ENCODE measurements around the gene SIM1. TPM values are rescaled to one million over a fixed set of nuclear protein-coding genes. Genes with fewer than 3 reads are reported as not detected.

SIM1 gene
- total RNA-seq, 1 experiment from 2014 or later, result 0.17 TPM

DNA sequence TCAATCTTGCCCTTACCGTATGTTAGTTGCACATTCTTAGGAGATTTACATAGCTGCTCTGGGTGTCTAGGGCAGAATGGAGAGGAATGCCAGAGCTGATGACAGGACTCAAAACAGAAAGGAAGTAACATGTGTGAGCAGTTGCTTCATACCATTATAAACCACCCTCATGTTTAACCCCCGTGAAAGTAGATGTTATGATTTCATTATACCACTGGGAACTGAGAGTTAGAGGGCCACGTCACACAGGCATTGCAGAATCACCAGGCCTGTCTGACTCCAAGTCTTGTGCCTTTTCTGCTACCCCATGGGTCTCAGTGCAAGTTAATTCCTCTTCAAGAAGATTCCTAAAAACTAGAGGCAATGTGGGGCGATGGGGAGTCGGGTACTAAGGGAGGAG lies 23.5 kb upstream of the SIM1 start:
- no TSS peak for BruUV-seq (replicated peaks)
- Histone ChIP-seq H3K4me1 (ENCODE audit: insufficient read depth, low read length, poor library complexity, severe bottlenecking) (no peaks in the 10 kb centered on the region), H3K4me3 (ENCODE audit: low read depth, low read length, poor library complexity, severe bottlenecking) (no peak overlapping the region), H3K27ac (ENCODE audit: low read depth, low read length, poor library complexity, severe bottlenecking) (no peak overlapping the region), H3K36me3 (ENCODE audit: insufficient read depth, low read length, poor library complexity, severe bottlenecking) (no peaks in the 10 kb centered on the region), H3K9me3 (ENCODE audit: low read depth, low read length, poor library complexity, severe bottlenecking) (no peaks in the 10 kb centered on the region), H3K27me3 (replicated peaks; ENCODE audit: insufficient read depth, low read depth, low read length, poor library complexity) (no peaks in the 10 kb centered on the region)
- intact Hi-C loops (cut with micrococcal nuclease; ENCODE audit: unreplicated experiment), result no loop called here
- no peak for DNase-seq (ENCODE audit: low spot score)
- TF ChIP-seq, protein P1, sequence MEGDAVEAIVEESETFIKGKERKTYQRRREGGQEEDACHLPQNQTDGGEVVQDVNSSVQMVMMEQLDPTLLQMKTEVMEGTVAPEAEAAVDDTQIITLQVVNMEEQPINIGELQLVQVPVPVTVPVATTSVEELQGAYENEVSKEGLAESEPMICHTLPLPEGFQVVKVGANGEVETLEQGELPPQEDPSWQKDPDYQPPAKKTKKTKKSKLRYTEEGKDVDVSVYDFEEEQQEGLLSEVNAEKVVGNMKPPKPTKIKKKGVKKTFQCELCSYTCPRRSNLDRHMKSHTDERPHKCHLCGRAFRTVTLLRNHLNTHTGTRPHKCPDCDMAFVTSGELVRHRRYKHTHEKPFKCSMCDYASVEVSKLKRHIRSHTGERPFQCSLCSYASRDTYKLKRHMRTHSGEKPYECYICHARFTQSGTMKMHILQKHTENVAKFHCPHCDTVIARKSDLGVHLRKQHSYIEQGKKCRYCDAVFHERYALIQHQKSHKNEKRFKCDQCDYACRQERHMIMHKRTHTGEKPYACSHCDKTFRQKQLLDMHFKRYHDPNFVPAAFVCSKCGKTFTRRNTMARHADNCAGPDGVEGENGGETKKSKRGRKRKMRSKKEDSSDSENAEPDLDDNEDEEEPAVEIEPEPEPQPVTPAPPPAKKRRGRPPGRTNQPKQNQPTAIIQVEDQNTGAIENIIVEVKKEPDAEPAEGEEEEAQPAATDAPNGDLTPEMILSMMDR (conservative IDR thresholded peaks at IDR 0.05; ENCODE audit: low read depth, low read length), result no peak
- no peak for TF ChIP-seq EZH2 (IDR thresholded peaks at IDR 0.05; ENCODE audit: borderline replicate concordance, low read depth, low read length, poor library complexity, severe bottlenecking)
- CTCF ChIA-PET, result no interaction called here
- POLR2A ChIA-PET (ENCODE audit: low non-redundant PET), result no interaction called here

- Histone ChIP-seq H3K9me3 (ENCODE audit: low read depth, low read length, poor library complexity, severe bottlenecking) (no peaks in the 10 kb centered on the region), H3K36me3 (ENCODE audit: insufficient read depth, low read length, poor library complexity, severe bottlenecking) (no peaks in the 10 kb centered on the region), H3K27ac (ENCODE audit: low read depth, low read length, poor library complexity, severe bottlenecking) (no peak overlapping the region), H3K4me1 (ENCODE audit: insufficient read depth, low read length, poor library complexity, severe bottlenecking) (no peaks in the 10 kb centered on the region), H3K27me3 (replicated peaks; ENCODE audit: insufficient read depth, low read depth, low read length, poor library complexity) (no peaks in the 10 kb centered on the region), H3K4me3 (ENCODE audit: low read depth, low read length, poor library complexity, severe bottlenecking) (no peak overlapping the region)
- no TSS peak for BruUV-seq (replicated peaks)
- DNase-seq (ENCODE audit: low spot score), result no peak
- ChIA-PET CTCF (no interaction called here), POLR2A (ENCODE audit: low non-redundant PET) (no interaction called here)
- intact Hi-C loops (cut with micrococcal nuclease; ENCODE audit: unreplicated experiment), result no loop called here
- TF ChIP-seq, protein P1 (conservative IDR thresholded peaks at IDR 0.05; ENCODE audit: low read depth, low read length), result no peak
- TF ChIP-seq EZH2 (IDR thresholded peaks at IDR 0.05; ENCODE audit: borderline replicate concordance, low read depth, low read length, poor library complexity, severe bottlenecking), result no peak
These were observed 22.9 kb upstream of the SIM1 start for GRCh38 chr6:100487638-100488037.

DNA sequence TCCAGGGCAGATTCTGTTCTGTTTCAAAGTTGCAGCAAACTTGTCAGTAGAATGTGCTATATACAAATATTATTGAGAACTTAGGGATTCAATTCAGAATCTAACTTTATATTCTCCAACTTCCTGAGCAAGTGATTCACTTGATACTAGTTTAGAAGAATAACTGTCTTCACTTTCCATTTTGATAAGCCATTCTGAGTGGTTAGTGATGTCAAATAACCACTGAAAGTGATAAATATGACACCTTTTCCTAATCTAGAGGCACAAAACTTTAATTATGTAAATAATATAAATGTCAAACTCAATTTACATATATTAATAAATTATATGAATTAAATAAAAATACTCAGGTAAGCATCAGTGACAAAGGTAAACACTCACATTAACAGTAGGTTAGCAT lies 20.5 kb upstream of the SIM1 start:
- intact Hi-C loops (cut with micrococcal nuclease; ENCODE audit: unreplicated experiment), result no loop called here
- Histone ChIP-seq H3K27me3 (replicated peaks; ENCODE audit: insufficient read depth, low read depth, low read length, poor library complexity) (no peaks in the 10 kb centered on the region), H3K36me3 (ENCODE audit: insufficient read depth, low read length, poor library complexity, severe bottlenecking) (no peaks in the 10 kb centered on the region), H3K4me1 (ENCODE audit: insufficient read depth, low read length, poor library complexity, severe bottlenecking) (no peaks in the 10 kb centered on the region), H3K27ac (ENCODE audit: low read depth, low read length, poor library complexity, severe bottlenecking) (no peak overlapping the region), H3K4me3 (ENCODE audit: low read depth, low read length, poor library complexity, severe bottlenecking) (no peak overlapping the region), H3K9me3 (ENCODE audit: low read depth, low read length, poor library complexity, severe bottlenecking) (no peaks in the 10 kb centered on the region)
- TF ChIP-seq EZH2 (IDR thresholded peaks at IDR 0.05; ENCODE audit: borderline replicate concordance, low read depth, low read length, poor library complexity, severe bottlenecking), result no peak
- TF ChIP-seq, protein P1 (conservative IDR thresholded peaks at IDR 0.05; ENCODE audit: low read depth, low read length), result no peak
- ChIA-PET POLR2A (ENCODE audit: low non-redundant PET) (no interaction called here), CTCF (no interaction called here)
- no TSS peak for BruUV-seq (replicated peaks)
- no peak for DNase-seq (ENCODE audit: low spot score)

Measured in A673 (cell line).